Fibroblast of skin of left biceps (primary cell): ENCODE results near the gene CECR2.
A peak's percentile ranks its signal among the peaks of the same experiment; 100 is the strongest.

Source experiments
- DNase-seq, 2 experiments: peaks; one replicate each; pipeline ENCODE4 v3.0.0-alpha.2; 2013; ENCODE audit warnings: low read depth in 2 of 2

Gene CECR2

GRCh38 chr22:17451316-17451715, 82.1 kb downstream of the CECR2 start:
- DNase-seq, result no peak

- no peak for DNase-seq
These were observed 91.6 kb downstream of the CECR2 start for GRCh38 chr22:17460895-17461294.

GRCh38 chr22:17470880-17471500, 101.7 kb downstream of the CECR2 start:
- DNase-seq, result no peak

GRCh38 chr22:17471886-17472535, 102.8 kb downstream of the CECR2 start:
- DNase-seq, result no peak

GRCh38 chr22:17472932-17473331, 103.7 kb downstream of the CECR2 start:
- no peak for DNase-seq

GRCh38 chr22:17475318-17476230, 106.3 kb downstream of the CECR2 start:
- no peak for DNase-seq

- DNase-seq, result no peak
These were observed 107.6 kb downstream of the CECR2 start for GRCh38 chr22:17476838-17477237.

- no peak for DNase-seq
These were observed 108.2 kb downstream of the CECR2 start for GRCh38 chr22:17477391-17477833.

GRCh38 chr22:17479135-17479534, 109.9 kb downstream of the CECR2 start:
- DNase-seq, result no peak

- no peak for DNase-seq
These were observed 112.2 kb downstream of the CECR2 start for GRCh38 chr22:17481424-17481823.

GRCh38 chr22:17483688-17484372, 114.6 kb downstream of the CECR2 start:
- no peak for DNase-seq

GRCh38 chr22:17484608-17485007, 115.3 kb downstream of the CECR2 start:
- DNase-seq, result no peak

GRCh38 chr22:17486313-17486712, 117.1 kb downstream of the CECR2 start:
- no peak for DNase-seq

GRCh38 chr22:17486719-17487118, 117.5 kb downstream of the CECR2 start:
- no peak for DNase-seq

GRCh38 chr22:17489101-17489500, 119.8 kb downstream of the CECR2 start:
- DNase-seq, result no peak

- no peak for DNase-seq
These were observed 121.9 kb downstream of the CECR2 start for GRCh38 chr22:17491090-17491640.

- DNase-seq, result no peak
These were observed 123.0 kb downstream of the CECR2 start for GRCh38 chr22:17492247-17492646.

GRCh38 chr22:17493419-17493981, 124.2 kb downstream of the CECR2 start:
- no peak for DNase-seq

GRCh38 chr22:17496841-17497240, 127.6 kb downstream of the CECR2 start:
- DNase-seq, result no peak

GRCh38 chr22:17501679-17502285, 132.5 kb downstream of the CECR2 start:
- peak; percentile 20 to 21 for DNase-seq

- DNase-seq, result no peak
These were observed 138.8 kb downstream of the CECR2 start for GRCh38 chr22:17508110-17508509.
